Fibroblast of the conjunctiva (primary cell): ENCODE data around the gene LINGO1.

ENCODE experiments used
- DNase-seq: peaks from one replicate; pipeline ENCODE4 v3.0.0-alpha.2; 2010; ENCODE audit warnings: low read depth

Gene LINGO1

GRCh38 chr15:77615472-77615871 is 17.2 kb downstream of the LINGO1 start:
- DNase-seq = no peak

DNA sequence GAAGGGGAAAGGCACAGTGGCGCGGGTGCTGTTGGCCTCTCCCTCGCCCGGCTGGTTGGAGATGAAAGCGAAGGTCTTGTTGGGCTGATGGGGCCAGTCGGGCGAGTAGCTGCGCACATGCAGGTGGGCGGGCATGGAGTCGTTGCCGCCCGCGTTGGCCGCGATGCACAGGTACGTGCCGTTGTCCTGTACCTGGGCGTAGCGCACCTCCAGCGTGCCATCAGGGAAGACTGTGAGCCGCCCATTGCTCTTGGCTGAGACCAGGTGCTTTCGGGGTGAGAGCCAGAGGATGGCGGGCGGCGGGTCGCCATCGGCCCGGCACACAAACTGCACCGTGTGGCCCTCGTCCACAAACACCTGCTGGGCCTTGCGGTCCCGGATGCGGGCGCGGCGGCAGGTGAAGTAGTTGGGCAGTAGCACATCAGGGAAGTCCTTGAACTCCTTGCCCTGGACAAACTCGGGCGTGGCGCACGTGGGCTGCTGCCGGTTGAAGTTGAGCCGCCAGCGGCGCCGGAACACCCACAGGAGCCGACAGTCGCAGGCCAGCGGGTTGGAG is 18.4 kb downstream of the LINGO1 start:
- DNase-seq = no peak

DNA sequence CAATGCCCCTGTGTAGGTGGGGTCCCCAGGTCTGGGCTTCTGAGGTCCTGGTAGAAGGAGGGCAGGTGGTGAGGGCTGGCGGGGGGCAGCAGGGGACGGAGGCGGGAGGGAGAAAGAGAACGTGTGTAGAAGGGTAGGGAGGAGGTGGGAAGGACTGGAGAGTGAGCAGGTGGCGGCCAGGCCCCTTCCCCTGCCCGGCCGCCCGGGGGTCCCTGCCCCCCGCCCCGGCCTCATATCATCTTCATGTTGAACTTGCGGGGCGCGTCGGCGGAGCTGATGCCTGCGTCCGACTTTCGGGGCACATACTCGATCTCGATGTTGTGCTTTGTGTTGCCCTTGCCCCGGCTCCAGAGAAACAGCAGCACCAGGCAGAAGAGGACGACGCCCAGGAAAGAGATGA is 18.9 kb downstream of the LINGO1 start:
- DNase-seq = no peak

GRCh38 chr15:77612958-77613601 is 19.6 kb downstream of the LINGO1 start:
- no peak for DNase-seq

DNA sequence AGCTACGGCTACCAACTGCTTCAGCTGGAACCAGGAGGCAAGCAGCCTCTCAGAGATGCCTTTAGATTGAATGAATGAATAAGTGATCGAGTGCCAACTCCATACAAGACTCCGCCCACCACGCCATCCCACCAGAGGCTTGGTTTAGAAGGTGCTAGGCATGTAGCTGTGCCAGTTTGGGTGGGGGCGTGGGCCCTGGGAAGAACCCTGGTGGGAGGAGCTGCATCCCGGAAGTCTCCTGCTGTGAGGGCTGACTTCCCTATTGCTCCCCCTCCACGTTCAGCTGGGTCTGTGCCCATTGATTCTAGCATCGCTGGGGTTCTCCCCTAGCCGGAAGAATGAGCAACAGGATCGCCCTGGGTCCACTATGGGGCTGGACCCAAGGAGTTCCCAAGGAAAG is 20.9 kb downstream of the LINGO1 start:
- DNase-seq = no peak

DNA sequence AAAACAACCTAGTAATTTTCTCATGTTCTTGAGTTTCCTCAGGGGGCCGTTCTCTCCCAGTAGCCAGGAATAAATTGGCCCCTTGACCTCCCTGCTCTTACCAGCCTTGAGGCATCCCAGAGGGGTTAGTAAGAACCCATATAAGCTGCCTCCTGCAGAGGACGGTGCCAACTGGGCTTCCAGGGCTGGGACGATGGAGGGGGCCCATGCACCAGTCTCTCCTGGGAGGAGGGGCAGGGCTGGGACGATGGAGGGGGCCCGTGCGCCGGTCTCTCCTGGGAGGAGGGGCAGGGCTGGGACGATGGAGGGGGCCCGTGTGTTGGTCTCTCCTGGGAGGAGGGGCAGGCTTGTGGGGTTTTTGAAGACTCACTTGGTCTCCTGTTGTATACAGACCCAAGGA is 22.0 kb downstream of the LINGO1 start:
- no peak for DNase-seq

- no peak for DNase-seq
Measured at GRCh38 chr15:77609558-77609957, 23.2 kb downstream of the LINGO1 start.

- DNase-seq = no peak
Measured at GRCh38 chr15:77608774-77609173, 23.9 kb downstream of the LINGO1 start.

GRCh38 chr15:77607894-77608261 is 24.8 kb downstream of the LINGO1 start:
- DNase-seq = no peak

- no peak for DNase-seq
Measured at GRCh38 chr15:77607111-77607893, 25.4 kb downstream of the LINGO1 start.

DNA sequence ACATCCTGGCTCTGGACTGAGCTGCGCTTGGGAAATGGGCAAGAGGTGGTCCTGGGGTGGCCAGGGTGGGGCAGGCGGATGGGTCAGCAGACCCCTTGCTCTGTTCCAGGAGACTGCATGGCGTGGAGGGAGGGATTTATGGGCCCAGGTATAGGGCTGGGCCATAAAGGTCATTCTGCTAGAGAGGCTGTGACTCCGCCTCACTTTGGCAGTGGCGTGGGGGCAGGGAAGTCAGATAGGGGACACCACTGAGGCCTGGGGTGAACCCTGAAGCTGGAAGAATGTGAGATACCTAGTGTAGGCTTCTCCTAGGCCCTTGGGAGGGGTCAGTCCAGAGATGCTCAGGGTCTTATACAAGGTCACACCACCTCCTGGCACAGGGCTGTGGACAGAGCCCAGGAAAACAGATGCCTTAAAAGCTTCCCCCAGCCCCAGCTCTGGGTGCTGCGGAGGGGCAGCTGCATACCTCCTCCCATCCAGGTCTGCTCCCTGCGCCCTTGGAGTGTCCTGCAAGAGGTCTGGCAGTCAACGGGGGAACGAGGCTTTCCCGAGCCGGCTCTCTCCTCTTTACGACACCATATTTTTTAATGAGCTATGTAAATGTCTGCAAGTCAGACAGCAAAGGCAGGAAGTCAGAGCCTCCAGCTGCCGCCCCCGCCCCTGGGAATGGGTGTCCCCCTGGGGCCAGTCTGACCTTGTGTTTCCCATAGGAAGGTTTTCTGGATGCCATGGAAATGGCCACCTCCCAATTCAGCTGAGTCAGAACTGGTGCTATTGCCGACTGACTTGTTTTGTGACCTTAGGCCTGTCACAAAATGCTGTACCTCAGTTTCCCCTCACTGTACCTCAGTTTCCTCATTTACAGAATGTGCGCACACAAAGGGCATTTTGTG is 26.3 kb downstream of the LINGO1 start:
- no peak for DNase-seq

DNA sequence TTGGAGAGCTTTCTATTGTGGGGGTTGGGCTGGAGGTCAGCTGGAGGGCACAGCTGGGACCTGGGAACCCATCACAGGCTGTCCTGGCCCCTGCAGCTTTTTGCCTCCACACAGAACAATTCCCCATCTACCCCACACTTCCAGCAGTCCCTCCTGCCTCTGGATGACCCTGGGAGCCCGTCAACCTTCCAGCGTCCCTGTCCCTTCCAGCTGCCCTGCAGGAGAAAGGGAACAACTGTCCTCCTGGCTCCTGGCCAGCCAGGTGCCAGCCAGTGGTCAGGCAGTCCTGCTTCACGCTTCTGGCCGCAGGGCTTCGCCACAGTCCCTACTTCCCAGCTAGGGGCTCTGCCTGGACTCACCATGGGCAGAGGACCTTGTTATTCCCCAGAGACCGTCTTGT is 27.2 kb downstream of the LINGO1 start:
- DNase-seq = no peak

DNA sequence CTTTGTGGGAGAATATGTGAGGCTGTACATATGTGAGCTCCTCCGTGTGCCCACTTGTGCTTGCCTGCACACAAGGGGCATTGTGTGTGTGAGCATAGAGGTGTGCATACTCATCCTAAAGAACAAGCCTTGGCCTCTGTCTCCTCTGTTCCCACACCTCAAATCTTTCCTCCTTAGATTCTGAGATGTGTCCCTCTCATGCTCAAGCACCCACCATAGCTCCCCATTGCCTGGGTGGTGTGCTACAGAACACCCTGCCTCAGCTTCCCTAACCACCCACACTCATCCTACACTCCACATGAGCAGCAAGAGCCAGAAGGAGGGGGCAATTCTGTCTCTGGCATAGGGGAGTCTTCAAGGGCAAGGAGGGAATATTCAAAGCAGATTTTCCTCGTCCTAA is 27.7 kb downstream of the LINGO1 start:
- DNase-seq = no peak

- DNase-seq = no peak
Measured at GRCh38 chr15:77603611-77604336, 28.9 kb downstream of the LINGO1 start.

- no peak for DNase-seq
Measured at GRCh38 chr15:77602800-77603199, 29.9 kb downstream of the LINGO1 start.

- DNase-seq = no peak
Measured at GRCh38 chr15:77599899-77600298, 32.8 kb downstream of the LINGO1 start.

- DNase-seq = no peak
Measured at GRCh38 chr15:77599357-77599756, 33.4 kb downstream of the LINGO1 start.

GRCh38 chr15:77598644-77599043 is 34.1 kb downstream of the LINGO1 start:
- no peak for DNase-seq

- no peak for DNase-seq
Measured at GRCh38 chr15:77597804-77598453, 34.8 kb downstream of the LINGO1 start.

- no peak for DNase-seq
Measured at GRCh38 chr15:77596821-77597803, 35.6 kb downstream of the LINGO1 start.
